Measurements from ENCODE around the gene RPP25L.

GRCh38 chr9:34582787-34583186, 29.1 kb downstream of the RPP25L start:
- TF ChIP-seq USF2 (CRISPR knock-in tag; IDR thresholded peaks at IDR 0.05) (no peak), CTCF (IDR thresholded peaks at IDR 0.05) (no peak), ATF2 (CRISPR knock-in tag; IDR thresholded peaks at IDR 0.05; ENCODE audit: borderline replicate concordance, low read depth) (no peak), FOXK1 (CRISPR knock-in tag; IDR thresholded peaks at IDR 0.05) (no peak), ELF4 (CRISPR knock-in tag; IDR thresholded peaks at IDR 0.05; ENCODE audit: low read depth) (no peak), CDX4 (CRISPR knock-in tag; IDR thresholded peaks at IDR 0.05; ENCODE audit: borderline replicate concordance) (no peak), E2F1 (CRISPR knock-in tag; IDR thresholded peaks at IDR 0.05) (no peak)
